ENCODE data around the gene DEF6. TPM values are rescaled to one million over a fixed set of nuclear protein-coding genes. Genes with fewer than 3 reads are reported as not detected.
A peak's percentile ranks its signal among the peaks of the same experiment; 100 is the strongest.

The DEF6 gene
- total RNA-seq, 1 donor = 1.3 TPM

DNA sequence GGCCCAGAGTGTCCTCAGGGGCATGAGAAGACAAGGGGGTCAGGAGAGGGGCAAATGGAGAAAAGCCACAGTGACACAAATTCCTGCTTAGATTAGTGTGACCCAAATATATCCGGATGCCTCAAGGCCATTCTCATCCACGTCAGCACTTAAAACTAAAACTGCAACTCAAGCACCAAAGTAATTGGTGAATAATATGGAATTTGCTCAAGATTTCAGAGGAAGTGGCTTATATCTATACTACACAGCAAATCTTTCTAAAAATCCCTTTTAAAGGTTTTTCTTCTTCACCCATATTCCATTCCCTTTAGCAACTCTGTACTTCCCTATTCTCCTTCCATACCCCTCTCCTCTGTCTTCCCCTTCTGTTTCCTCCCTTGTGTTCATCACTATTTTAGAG is 15.2 kb downstream of the DEF6 start:
- TF ChIP-seq, protein P1, sequence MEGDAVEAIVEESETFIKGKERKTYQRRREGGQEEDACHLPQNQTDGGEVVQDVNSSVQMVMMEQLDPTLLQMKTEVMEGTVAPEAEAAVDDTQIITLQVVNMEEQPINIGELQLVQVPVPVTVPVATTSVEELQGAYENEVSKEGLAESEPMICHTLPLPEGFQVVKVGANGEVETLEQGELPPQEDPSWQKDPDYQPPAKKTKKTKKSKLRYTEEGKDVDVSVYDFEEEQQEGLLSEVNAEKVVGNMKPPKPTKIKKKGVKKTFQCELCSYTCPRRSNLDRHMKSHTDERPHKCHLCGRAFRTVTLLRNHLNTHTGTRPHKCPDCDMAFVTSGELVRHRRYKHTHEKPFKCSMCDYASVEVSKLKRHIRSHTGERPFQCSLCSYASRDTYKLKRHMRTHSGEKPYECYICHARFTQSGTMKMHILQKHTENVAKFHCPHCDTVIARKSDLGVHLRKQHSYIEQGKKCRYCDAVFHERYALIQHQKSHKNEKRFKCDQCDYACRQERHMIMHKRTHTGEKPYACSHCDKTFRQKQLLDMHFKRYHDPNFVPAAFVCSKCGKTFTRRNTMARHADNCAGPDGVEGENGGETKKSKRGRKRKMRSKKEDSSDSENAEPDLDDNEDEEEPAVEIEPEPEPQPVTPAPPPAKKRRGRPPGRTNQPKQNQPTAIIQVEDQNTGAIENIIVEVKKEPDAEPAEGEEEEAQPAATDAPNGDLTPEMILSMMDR (IDR thresholded peaks at IDR 0.05; ENCODE audit: insufficient read depth, low read depth, low read length) = no peak
- no peak overlapping the region for H3K4me3 ChIP-seq (ENCODE audit: low read depth, low read length)
- DNase-seq (ENCODE audit: low read depth) = no peak

DNA sequence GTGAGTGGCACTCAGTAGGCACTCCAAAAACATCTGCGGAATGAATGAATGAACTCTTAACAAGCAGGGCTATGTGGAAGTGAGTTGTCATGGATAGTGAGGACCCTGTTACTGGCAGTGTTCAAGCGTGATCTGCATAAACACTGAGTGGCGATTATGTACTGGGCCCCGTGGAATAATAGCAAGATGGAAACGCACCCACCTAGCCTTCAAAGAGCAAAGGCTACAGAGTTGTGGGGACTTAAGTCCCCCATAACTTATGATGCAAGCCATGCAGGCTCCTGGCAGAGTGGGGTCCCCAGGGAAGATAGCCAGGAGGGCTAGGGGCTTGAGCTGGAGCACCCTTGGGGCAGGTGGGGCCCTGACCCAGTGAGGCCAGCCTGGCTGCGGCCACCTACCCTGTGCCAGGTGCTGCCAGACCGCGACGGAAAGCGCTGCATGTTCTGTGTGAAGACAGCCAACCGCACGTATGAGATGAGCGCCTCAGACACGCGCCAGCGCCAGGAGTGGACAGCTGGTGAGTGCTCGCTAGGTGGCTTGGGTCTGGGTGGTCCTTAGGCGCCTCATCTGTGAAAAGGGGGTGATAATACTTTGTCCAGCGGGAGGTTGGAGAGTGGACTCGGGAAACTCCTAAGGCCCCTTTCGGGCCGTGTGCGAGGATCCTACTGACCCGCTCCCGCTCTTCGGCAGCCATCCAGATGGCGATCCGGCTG is 20.0 kb downstream of the DEF6 start:
- DNase-seq (ENCODE audit: low read depth) = no peak
- TF ChIP-seq, protein P1 (IDR thresholded peaks at IDR 0.05; ENCODE audit: insufficient read depth, low read depth, low read length) = no peak

DNA sequence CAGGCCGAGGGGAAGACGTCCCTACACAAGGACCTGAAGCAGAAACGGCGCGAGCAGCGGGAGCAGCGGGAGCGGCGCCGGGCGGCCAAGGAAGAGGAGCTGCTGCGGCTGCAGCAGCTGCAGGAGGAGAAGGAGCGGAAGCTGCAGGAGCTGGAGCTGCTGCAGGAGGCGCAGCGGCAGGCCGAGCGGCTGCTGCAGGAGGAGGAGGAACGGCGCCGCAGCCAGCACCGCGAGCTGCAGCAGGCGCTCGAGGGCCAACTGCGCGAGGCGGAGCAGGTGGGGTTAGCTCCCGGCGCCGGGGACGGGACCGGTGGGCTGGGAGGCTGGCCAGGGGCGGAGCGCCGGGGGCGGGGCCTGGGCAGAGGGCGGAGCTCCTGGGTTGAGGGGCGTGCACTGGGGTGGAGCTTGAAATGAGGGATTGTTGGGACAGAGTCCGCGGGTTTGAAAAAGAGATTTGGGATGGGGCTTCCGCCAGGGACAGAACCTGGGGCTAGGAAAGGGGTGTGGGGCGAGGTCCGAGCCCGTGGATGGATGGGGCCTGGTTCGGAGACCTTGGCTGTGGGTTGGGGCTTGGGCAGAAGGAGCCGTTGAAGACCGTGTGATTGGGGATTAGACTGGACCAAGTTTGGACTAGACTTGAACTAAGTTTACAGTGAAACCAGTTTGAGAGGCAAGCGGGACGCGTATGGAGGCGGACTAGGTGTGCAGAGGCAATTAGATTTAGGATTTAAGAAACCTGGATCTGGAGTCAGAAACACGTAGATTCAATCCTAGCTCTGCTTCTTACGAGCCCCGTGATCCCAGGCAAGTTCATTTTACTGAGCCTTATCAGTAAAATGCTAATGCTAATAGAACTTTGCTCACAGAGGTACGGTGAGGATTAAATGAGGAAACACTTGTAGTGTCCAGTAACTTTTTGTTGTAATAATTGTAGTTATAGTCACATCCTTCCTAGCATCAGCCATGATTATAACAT is 20.9 kb downstream of the DEF6 start:
- peak; percentile 78 for DNase-seq (ENCODE audit: low read depth)
- peak overlapping the region; percentile 64 for H3K4me3 ChIP-seq (ENCODE audit: low read depth, low read length)
- TF ChIP-seq, protein P1 (IDR thresholded peaks at IDR 0.05; ENCODE audit: insufficient read depth, low read depth, low read length) = no peak

More for the DNA sequence above, 20.0 kb downstream of the DEF6 start:
- peak overlapping the region; percentile 64 for H3K4me3 ChIP-seq (ENCODE audit: low read depth, low read length)

DNA sequence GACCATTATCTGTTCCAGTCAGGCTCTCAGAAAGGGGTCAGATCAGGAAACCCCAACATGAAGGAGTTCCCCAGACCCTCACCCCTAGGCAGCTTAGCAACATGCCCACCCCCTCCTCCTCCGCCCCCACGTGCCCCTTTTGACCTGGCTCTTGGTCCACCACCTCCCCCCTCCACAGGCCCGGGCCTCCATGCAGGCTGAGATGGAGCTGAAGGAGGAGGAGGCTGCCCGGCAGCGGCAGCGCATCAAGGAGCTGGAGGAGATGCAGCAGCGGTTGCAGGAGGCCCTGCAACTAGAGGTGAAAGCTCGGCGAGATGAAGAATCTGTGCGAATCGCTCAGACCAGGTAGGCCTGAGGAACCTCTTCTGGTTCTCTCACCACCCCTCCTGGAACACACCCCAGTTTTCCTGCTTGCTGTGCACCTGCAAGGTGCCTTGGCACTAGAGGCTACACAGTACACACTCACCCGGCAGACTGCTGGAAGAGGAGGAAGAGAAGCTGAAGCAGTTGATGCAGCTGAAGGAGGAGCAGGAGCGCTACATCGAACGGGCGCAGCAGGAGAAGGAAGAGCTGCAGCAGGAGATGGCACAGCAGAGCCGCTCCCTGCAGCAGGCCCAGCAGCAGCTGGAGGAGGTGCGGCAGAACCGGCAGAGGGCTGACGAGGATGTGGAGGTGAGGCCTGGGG is 21.9 kb downstream of the DEF6 start:
- TF ChIP-seq, protein P1 (IDR thresholded peaks at IDR 0.05; ENCODE audit: insufficient read depth, low read depth, low read length) = no peak
- H3K4me3 ChIP-seq (ENCODE audit: low read depth, low read length) = no peak overlapping the region
- DNase-seq (ENCODE audit: low read depth) = no peak

DNA sequence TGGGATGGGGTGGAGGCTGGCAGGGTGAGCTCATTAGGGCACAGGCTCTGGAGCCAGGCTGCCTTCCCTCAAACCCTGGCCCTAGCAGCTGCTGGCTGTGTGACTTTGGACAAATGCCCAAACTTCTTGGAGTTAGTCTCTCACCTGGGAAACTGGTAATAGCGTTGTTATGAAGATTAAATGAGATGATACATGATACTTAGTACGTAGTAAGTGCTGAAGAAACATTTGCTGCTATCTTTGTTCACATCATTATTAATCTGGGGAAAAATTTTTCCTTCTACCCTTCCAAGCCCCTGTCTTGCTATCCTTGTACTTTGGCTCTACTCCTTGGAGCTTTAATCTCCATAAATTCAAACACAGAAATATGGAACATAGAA is 22.4 kb downstream of the DEF6 start:
- DNase-seq (ENCODE audit: low read depth) = no peak
- TF ChIP-seq, protein P1 (IDR thresholded peaks at IDR 0.05; ENCODE audit: insufficient read depth, low read depth, low read length) = no peak
- H3K4me3 ChIP-seq (ENCODE audit: low read depth, low read length) = no peak overlapping the region

DNA sequence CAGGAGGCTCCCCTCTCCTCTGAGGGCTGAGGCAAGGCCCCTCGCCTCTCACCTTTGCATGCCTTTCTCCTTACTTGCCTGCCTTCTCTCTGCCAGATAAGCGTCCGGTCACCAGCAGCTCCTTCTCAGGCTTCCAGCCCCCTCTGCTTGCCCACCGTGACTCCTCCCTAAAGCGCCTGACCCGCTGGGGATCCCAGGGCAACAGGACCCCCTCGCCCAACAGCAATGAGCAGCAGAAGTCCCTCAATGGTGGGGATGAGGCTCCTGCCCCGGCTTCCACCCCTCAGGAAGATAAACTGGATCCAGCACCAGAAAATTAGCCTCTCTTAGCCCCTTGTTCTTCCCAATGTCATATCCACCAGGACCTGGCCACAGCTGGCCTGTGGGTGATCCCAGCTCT is 23.5 kb downstream of the DEF6 start:
- TF ChIP-seq, protein P1 (IDR thresholded peaks at IDR 0.05; ENCODE audit: insufficient read depth, low read depth, low read length) = no peak
- H3K4me3 ChIP-seq (ENCODE audit: low read depth, low read length) = no peak overlapping the region
- no peak for DNase-seq (ENCODE audit: low read depth)
